HepG2 (cell line): ENCODE results near the gene ANTXR1. TPM values are rescaled to one million over a fixed set of nuclear protein-coding genes. Genes with fewer than 3 reads are reported as not detected.

Experiments used
- ATAC-seq: fragments of 200-7000 bp; cut with Tn5 transposase; 3 replicates; pipeline ENCODE4 v1.9.1; 2020; ENCODE audit warnings: mild to moderate bottlenecking, moderate library complexity
- BruUV-seq: library from RNA; stranded (reverse); fragments of 400-500 nt; replicated peaks from 2 replicates; lab custom pipeline; 2021; lab: Mats Ljungman, UMichigan
- CTCF ChIA-PET: fragments of 300-600 bp; formaldehyde crosslinking; extraction: SDS; loops from one replicate; lab custom pipeline; 2021; ENCODE audit warnings: low total read pairs, inconsistent platforms, low intra/inter-chr PET ratio; lab: Yijun Ruan, JAX
- POLR2A ChIA-PET: fragments of 350-600 bp; sonication (Branson Sonifier 250); formaldehyde crosslinking; loops from one replicate; lab custom pipeline; 2020; ENCODE audit warnings: antibody characterized with exemption, inconsistent platforms; lab: Yijun Ruan, JAX
- DNase-seq: peaks from one replicate; pipeline ENCODE4 v3.0.0-alpha.2; 2015; ENCODE audit warnings: low spot score
- FAIRE-seq: peaks from 3 replicates; lab custom pipeline; 2011; peaks lifted over from hg19 to GRCh38; lab: Jason Lieb, UNC
- H2AFZ ChIP-seq: one replicate; pipeline ENCODE4 v1.6.1; 2011; ENCODE audit warnings: low read length, inconsistent platforms
- H3K27ac ChIP-seq: fragments of 300-600 bp; 3 replicates; pipeline ENCODE4 v1.8.0; 2011; ENCODE audit warnings: mixed run types, mild to moderate bottlenecking, mixed read lengths, low read length, inconsistent platforms; ENCODE audit not compliant: insufficient read depth; ENCODE audit errors: extremely low read length
- H3K27me3 ChIP-seq, 2 experiments: fragments of 200-600 bp in 1 of 2; 2 replicates in 1 of 2; 3 replicates in 1 of 2; pipeline versions ENCODE4 v1.6.0 to v1.8.0; 2011; ENCODE audit warnings: low read length in 2 of 2, mild to moderate bottlenecking in 2 of 2, moderate library complexity in 2 of 2, inconsistent platforms in 1 of 2; ENCODE audit not compliant: insufficient read depth in 2 of 2, control insufficient read depth in 1 of 2
- H3K36me3 ChIP-seq, 2 experiments: fragments of 200-600 bp in 1 of 2; replicated peaks in 1 of 2; 2 replicates in 1 of 2; 3 replicates in 1 of 2; pipeline versions ENCODE4 v1.5.1 to v1.8.0; 2011; ENCODE audit warnings: low read length in 2 of 2, inconsistent platforms in 1 of 2; ENCODE audit not compliant: insufficient read depth in 2 of 2, control insufficient read depth in 1 of 2
- H3K4me1 ChIP-seq: 2 replicates; pipeline ENCODE4 v1.5.1; 2012; ENCODE audit warnings: low read length, inconsistent platforms; ENCODE audit not compliant: insufficient read depth
- H3K4me2 ChIP-seq: 2 replicates; pipeline ENCODE4 v1.6.0; 2011; ENCODE audit warnings: low read depth, low read length, inconsistent platforms
- H3K4me3 ChIP-seq, 3 experiments: fragments of 200-600 bp in 1 of 3; sonication (generic), shearing (Covaris generic) in 1 of 3; replicated peaks in 1 of 3; 2 replicates each; pipeline ENCODE4 v1.5.1; 2011 to 2016; ENCODE audit warnings: low read length in 3 of 3, inconsistent platforms in 2 of 3, low read depth in 2 of 3, mild to moderate bottlenecking in 2 of 3, control low read depth in 1 of 3, mixed read lengths in 1 of 3; ENCODE audit not compliant: insufficient read depth in 1 of 3
- H3K79me2 ChIP-seq: one replicate; pipeline ENCODE4 v1.6.1; 2011; ENCODE audit warnings: low read length, inconsistent platforms; ENCODE audit not compliant: insufficient read depth
- H3K9ac ChIP-seq: 2 replicates; pipeline ENCODE4 v1.6.0; 2011; ENCODE audit warnings: mild to moderate bottlenecking, low read depth, low read length, inconsistent platforms; ENCODE audit not compliant: insufficient read depth
- H3K9me3 ChIP-seq: 2 replicates; pipeline ENCODE4 v1.5.1; 2012; ENCODE audit warnings: mild to moderate bottlenecking, low read length
- H4K20me1 ChIP-seq: 2 replicates; pipeline ENCODE4 v1.6.0; 2011; ENCODE audit warnings: inconsistent platforms, mild to moderate bottlenecking, low read length, moderate library complexity; ENCODE audit not compliant: insufficient read depth
- CCDC6 ChIP-seq: sonication (generic); formaldehyde crosslinking; IDR thresholded peaks from 2 replicates; pipeline ENCODE4 v1.8.1; 2022; ENCODE audit warnings: mild to moderate bottlenecking, missing genetic modification reagents, moderate library complexity
- PHF21A ChIP-seq: sonication (generic); formaldehyde crosslinking; IDR thresholded peaks from 2 replicates; pipeline ENCODE4 v1.5.0; 2020; ENCODE audit warnings: mild to moderate bottlenecking, missing genetic modification reagents
- TAF1 ChIP-seq: sonication (generic); formaldehyde crosslinking; IDR thresholded peaks from 2 replicates; pipeline ENCODE4 v1.4.0; 2020; ENCODE audit warnings: missing genetic modification reagents
- YEATS4 ChIP-seq: sonication (generic); formaldehyde crosslinking; IDR thresholded peaks from 2 replicates; pipeline ENCODE4 v1.4.0; 2020; ENCODE audit warnings: missing genetic modification reagents, borderline replicate concordance
- WGBS: methylation state at CpG from one replicate; pipeline ENCODE4 v1.1.6; 2017; ENCODE audit warnings: low lambda C conversion rate; 5-methylcytosine and 5-hydroxymethylcytosine counted together
- in situ Hi-C: cut with HindIII; loops from 2 replicates; pipeline ENCODE4 v1.10.0; 2017; ENCODE audit warnings: low pct_unique_long_range_greater_than_20kb; ENCODE audit not compliant: extremely low pct_ligation_motif_present
- intact Hi-C: fragments of 100-400 bp; cut with micrococcal nuclease; formaldehyde crosslinking; loops from one replicate; pipeline ENCODE4 v1.10.0; 2022; ENCODE audit not compliant: unreplicated experiment
- polyA plus RNA-seq, 8 experiments: library from polyadenylated mRNA; depleted of rRNA in 3 of 8; stranded (reverse) in 7 of 8; unstranded in 1 of 8; fragments of >200 nt; fragmentation: Illumina TruSeq in 4 of 8; extraction: Trizol in 4 of 8; gene quantifications; 2 replicates each; pipeline versions ENCODE4 v1.2.1 to v1.2.3, GENCODE V29; 2011 to 2016; ENCODE audit warnings: low read depth in 4 of 8, missing spikeins in 1 of 8, mixed read lengths in 1 of 8; ENCODE audit not compliant: insufficient read depth in 1 of 8
- total RNA-seq, 5 experiments: library from RNA; depleted of rRNA; stranded (reverse); fragments of >200 nt; fragmentation: Illumina TruSeq; extraction: Trizol; gene quantifications; 2 replicates each; pipeline ENCODE4 v1.2.3, GENCODE V29; 2016; ENCODE audit warnings: low read depth in 1 of 5
- TF ChIP-seq, protein P1 (sequence below): sonication (generic); formaldehyde crosslinking; IDR thresholded peaks from 2 replicates; pipeline ENCODE4 v1.4.0; 2020; ENCODE audit warnings: missing genetic modification reagents
- TF ChIP-seq, protein P2 (sequence below): sonication (generic); formaldehyde crosslinking; conservative IDR thresholded peaks from 2 replicates; pipeline ENCODE4 v1.8.1; 2023; ENCODE audit warnings: missing genetic modification reagents

Gene ANTXR1
- total and polyA plus RNA-seq, 2 of the 13 experiments (the other 11 are each of a cell fraction or from before 2014, with no cell fraction given): 4.5 to 12.7 TPM

GRCh38 chr2:69164061-69164778 lies 151.2 kb downstream of the ANTXR1 start:
- no peak overlapping the region for H3K9ac ChIP-seq
- no peak overlapping the region for H3K27ac ChIP-seq
- intact Hi-C loops: no loop called here
- DNase-seq (no peak), ATAC-seq (no peak), FAIRE-seq (no peak)
- ChIA-PET POLR2A (interaction anchor here (2.4 kb wide), 1 partner anchor 13 kb away, joined by 9 read pairs; no protein-coding TSS in a partner anchor), CTCF (no interaction called here)
- peaks cover 77% of the 10 kb centered on the region for H3K4me1 ChIP-seq
- TF ChIP-seq YEATS4 (CRISPR knock-in tag): no peak
- no peak for TF ChIP-seq CCDC6 (CRISPR knock-in tag)
- no peaks in the 10 kb centered on the region for H3K79me2 ChIP-seq
- H3K36me3 ChIP-seq: no peaks in the 10 kb centered on the region; a peak in 2 of 5 replicates
- H4K20me1 ChIP-seq: no peaks in the 10 kb centered on the region
- no peaks in the 10 kb centered on the region for H3K27me3 ChIP-seq
- in situ Hi-C loops: no loop called here
- H3K9me3 ChIP-seq: no peaks in the 10 kb centered on the region
- H3K4me3 ChIP-seq: no peak overlapping the region
- H3K4me2 ChIP-seq: no peak overlapping the region
- BruUV-seq: no TSS peak
- 98% methylated on average over 8 of the region's 8 CpGs for WGBS
- H2AFZ ChIP-seq: no peak overlapping the region

- BruUV-seq: no TSS peak
- intact Hi-C loops (no loop called here), in situ Hi-C loops (loop anchor here (5.0 kb wide), 1 partner anchor 137 kb away; no protein-coding TSS in a partner anchor)
- DNase-seq: no peak
- ChIA-PET POLR2A (interaction anchor here (2.4 kb wide), 1 partner anchor 12 kb away, joined by 9 read pairs; no protein-coding TSS in a partner anchor), CTCF (no interaction called here)
- H3K27me3 ChIP-seq: no peaks in the 10 kb centered on the region
- H3K4me2 ChIP-seq: no peak overlapping the region
- FAIRE-seq: no peak
- H3K36me3 ChIP-seq: no peaks in the 10 kb centered on the region; a peak in 2 of 5 replicates
- H3K27ac ChIP-seq: peak overlapping the region; percentile 1
- no peak overlapping the region for H2AFZ ChIP-seq
- H4K20me1 ChIP-seq: no peaks in the 10 kb centered on the region
- H3K4me3 ChIP-seq: no peak overlapping the region
- H3K4me1 ChIP-seq: peaks cover 83% of the 10 kb centered on the region
- no peaks in the 10 kb centered on the region for H3K79me2 ChIP-seq
- H3K9me3 ChIP-seq: no peaks in the 10 kb centered on the region
- TF ChIP-seq, protein P1, sequence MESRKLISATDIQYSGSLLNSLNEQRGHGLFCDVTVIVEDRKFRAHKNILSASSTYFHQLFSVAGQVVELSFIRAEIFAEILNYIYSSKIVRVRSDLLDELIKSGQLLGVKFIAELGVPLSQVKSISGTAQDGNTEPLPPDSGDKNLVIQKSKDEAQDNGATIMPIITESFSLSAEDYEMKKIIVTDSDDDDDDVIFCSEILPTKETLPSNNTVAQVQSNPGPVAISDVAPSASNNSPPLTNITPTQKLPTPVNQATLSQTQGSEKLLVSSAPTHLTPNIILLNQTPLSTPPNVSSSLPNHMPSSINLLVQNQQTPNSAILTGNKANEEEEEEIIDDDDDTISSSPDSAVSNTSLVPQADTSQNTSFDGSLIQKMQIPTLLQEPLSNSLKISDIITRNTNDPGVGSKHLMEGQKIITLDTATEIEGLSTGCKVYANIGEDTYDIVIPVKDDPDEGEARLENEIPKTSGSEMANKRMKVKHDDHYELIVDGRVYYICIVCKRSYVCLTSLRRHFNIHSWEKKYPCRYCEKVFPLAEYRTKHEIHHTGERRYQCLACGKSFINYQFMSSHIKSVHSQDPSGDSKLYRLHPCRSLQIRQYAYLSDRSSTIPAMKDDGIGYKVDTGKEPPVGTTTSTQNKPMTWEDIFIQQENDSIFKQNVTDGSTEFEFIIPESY: peak; percentile 55; the same call in 1 of the 2 replicates
- TF ChIP-seq TAF1 (CRISPR knock-in tag) (0 out of 2 replicates have a peak, but pooled peaks have one; percentile 19), PHF21A (CRISPR knock-in tag) (no peak)
- TF ChIP-seq, protein P2, sequence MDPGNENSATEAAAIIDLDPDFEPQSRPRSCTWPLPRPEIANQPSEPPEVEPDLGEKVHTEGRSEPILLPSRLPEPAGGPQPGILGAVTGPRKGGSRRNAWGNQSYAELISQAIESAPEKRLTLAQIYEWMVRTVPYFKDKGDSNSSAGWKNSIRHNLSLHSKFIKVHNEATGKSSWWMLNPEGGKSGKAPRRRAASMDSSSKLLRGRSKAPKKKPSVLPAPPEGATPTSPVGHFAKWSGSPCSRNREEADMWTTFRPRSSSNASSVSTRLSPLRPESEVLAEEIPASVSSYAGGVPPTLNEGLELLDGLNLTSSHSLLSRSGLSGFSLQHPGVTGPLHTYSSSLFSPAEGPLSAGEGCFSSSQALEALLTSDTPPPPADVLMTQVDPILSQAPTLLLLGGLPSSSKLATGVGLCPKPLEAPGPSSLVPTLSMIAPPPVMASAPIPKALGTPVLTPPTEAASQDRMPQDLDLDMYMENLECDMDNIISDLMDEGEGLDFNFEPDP (CRISPR knock-in tag): 0 out of 2 replicates have a peak, but pooled peaks have one; percentile 57
- ATAC-seq: no peak
- no peak overlapping the region; the same call in 1 of the 2 replicates for H3K9ac ChIP-seq
- 87% methylated on average over 10 of the region's 10 CpGs for WGBS
Measured at GRCh38 chr2:69165091-69165880, 152.3 kb downstream of the ANTXR1 start.
